Stimulated activated CD8-positive, alpha-beta memory T cell treated with anti-CD3 and anti-CD28 coated beads, Interleukin-12 subunit alpha, Interleukin-12 subunit beta, amount 100 ng/mL, for 24 hours (primary cell): ENCODE measurements around the gene CCBE1.

ENCODE experiments used
- DNase-seq: peaks from one replicate; pipeline ENCODE4 v3.0.0-alpha.2; 2020; ENCODE audit errors: extremely low read depth

Gene CCBE1

GRCh38 chr18:59454909-59455727, 242.1 kb downstream of the CCBE1 start:
- DNase-seq = no peak

GRCh38 chr18:59453468-59453961, 243.7 kb downstream of the CCBE1 start:
- no peak for DNase-seq

- DNase-seq = no peak
Measured at GRCh38 chr18:59451963-59452362, 245.3 kb downstream of the CCBE1 start.

GRCh38 chr18:59451073-59451472, 246.2 kb downstream of the CCBE1 start:
- no peak for DNase-seq

- DNase-seq = no peak
Measured at GRCh38 chr18:59448546-59448945, 248.7 kb downstream of the CCBE1 start.

- DNase-seq = no peak
Measured at GRCh38 chr18:59446012-59446411, 251.2 kb downstream of the CCBE1 start.

- no peak for DNase-seq
Measured at GRCh38 chr18:59437851-59438569, 259.2 kb downstream of the CCBE1 start.

- DNase-seq = no peak
Measured at GRCh38 chr18:59432803-59433597, 264.2 kb downstream of the CCBE1 start.

GRCh38 chr18:59431131-59431530, 266.1 kb downstream of the CCBE1 start:
- no peak for DNase-seq

- no peak for DNase-seq
Measured at GRCh38 chr18:59429608-59430007, 267.6 kb downstream of the CCBE1 start.

GRCh38 chr18:59428018-59428417, 269.2 kb downstream of the CCBE1 start:
- no peak for DNase-seq

GRCh38 chr18:59426855-59427254, 270.4 kb downstream of the CCBE1 start:
- DNase-seq = no peak

GRCh38 chr18:59423259-59423658, 274.0 kb downstream of the CCBE1 start:
- DNase-seq = no peak

- DNase-seq = no peak
Measured at GRCh38 chr18:59420244-59420643, 277.0 kb downstream of the CCBE1 start.

GRCh38 chr18:59419386-59419785, 277.8 kb downstream of the CCBE1 start:
- no peak for DNase-seq

- no peak for DNase-seq
Measured at GRCh38 chr18:59416818-59417217, 280.4 kb downstream of the CCBE1 start.

- no peak for DNase-seq
Measured at GRCh38 chr18:59414111-59414653, 283.0 kb downstream of the CCBE1 start.

GRCh38 chr18:59402432-59403090, 294.7 kb downstream of the CCBE1 start:
- peak; percentile 28 for DNase-seq

- DNase-seq = no peak
Measured at GRCh38 chr18:59400407-59400806, 296.8 kb downstream of the CCBE1 start.

GRCh38 chr18:59395226-59396175, 301.7 kb downstream of the CCBE1 start:
- no peak for DNase-seq
